Urinary bladder (tissue), 4 donors: ENCODE measurements around the gene AP1S3. TPM values are rescaled to one million over a fixed set of nuclear protein-coding genes. Genes with fewer than 3 reads are reported as not detected.
"Not testable (repeated sequence)": the region's sequence is repeated elsewhere in the genome, so short reads cannot be mapped to it uniquely, and the experiment has no call there.

Experiments
- DNase-seq: peaks from one replicate; pipeline ENCODE4 v3.0.0-alpha.2; 2015; ENCODE audit errors: extremely low spot score
- H3K27ac ChIP-seq: one replicate; pipeline ENCODE4 v1.5.1; 2013; ENCODE audit warnings: low read depth, mild to moderate bottlenecking, moderate library complexity
- H3K36me3 ChIP-seq: one replicate; pipeline ENCODE4 v1.6.1; 2013; ENCODE audit warnings: mild to moderate bottlenecking, moderate library complexity; ENCODE audit not compliant: insufficient read depth
- H3K4me1 ChIP-seq: one replicate; pipeline ENCODE4 v1.6.1; 2013; ENCODE audit warnings: mild to moderate bottlenecking, moderate library complexity; ENCODE audit not compliant: insufficient read depth
- H3K4me3 ChIP-seq: one replicate; pipeline ENCODE4 v1.5.1; 2013; ENCODE audit warnings: low read depth, low read length
- WGBS: extraction: QIAGEN DNeasy Blood & Tissue Kit; methylation state at CpG from one replicate; pipeline ENCODE4 v1.1.7; 2013; 5-methylcytosine and 5-hydroxymethylcytosine counted together
- polyA plus RNA-seq: library from polyadenylated mRNA; stranded (reverse); fragments of 200-250 nt; gene quantifications from one replicate; pipeline ENCODE4 v1.2.3, GENCODE V29; 2013
- total RNA-seq: library from RNA; depleted of rRNA; stranded (reverse); fragments of >200 nt; gene quantifications from one replicate; pipeline ENCODE4 v1.2.3, GENCODE V29; 2014
- donor health status: healthy with polysubstance abuse.
- donor health status: healthy.

Gene AP1S3
- total and polyA plus RNA-seq, 2 donors, result 2.1 to 10.0 TPM

DNA sequence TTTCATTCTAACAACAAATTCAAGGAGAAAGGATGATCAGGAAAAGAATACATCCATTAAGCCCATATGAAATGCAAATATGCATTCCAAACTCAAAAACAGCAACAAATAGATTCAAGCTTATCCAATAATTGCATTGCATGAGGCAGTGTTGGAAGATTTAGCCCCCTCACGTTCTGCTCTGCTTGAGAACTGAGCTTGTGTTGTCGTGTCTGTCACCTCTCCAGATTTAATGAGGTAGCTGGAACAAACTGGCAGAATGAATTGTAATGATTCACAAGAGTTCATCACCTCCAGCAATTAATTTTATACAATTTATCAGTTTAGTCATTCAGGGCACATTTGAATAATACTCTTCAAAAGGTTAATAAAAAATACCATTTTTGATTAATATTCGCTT is 54.8 kb downstream of the AP1S3 start:
- Histone ChIP-seq H3K36me3 (no peaks in the 10 kb centered on the region), H3K4me1 (no peaks in the 10 kb centered on the region), H3K4me3 (no peak overlapping the region), H3K27ac (no peak overlapping the region)
- no peak for DNase-seq
- 75% methylated on average over 3 of the region's 3 CpGs for WGBS

DNA sequence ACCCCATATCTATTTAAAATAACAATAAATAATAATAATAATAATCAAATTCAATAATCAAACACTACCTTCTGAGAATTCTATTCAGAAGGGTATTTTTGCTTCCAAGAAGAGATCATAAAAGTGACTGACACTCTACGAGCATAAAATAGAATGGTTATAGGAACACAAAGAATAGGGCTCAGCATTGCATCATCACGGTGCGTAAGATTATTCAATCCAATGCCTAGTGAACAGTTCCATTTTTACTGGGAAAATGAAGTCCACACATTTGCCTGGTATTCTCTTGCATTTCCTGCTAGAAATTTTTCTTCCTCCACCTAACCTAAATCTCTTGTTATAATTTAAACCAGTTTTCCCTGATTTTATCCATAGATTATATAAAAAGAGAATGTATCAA is 55.8 kb downstream of the AP1S3 start:
- no peak overlapping the region for H3K4me3 ChIP-seq
- no peak for DNase-seq
- no peaks in the 10 kb centered on the region for H3K4me1 ChIP-seq
- no peak overlapping the region for H3K27ac ChIP-seq
- 95% methylated on average over 3 of the region's 3 CpGs for WGBS
- H3K36me3 ChIP-seq, result no peaks in the 10 kb centered on the region

DNA sequence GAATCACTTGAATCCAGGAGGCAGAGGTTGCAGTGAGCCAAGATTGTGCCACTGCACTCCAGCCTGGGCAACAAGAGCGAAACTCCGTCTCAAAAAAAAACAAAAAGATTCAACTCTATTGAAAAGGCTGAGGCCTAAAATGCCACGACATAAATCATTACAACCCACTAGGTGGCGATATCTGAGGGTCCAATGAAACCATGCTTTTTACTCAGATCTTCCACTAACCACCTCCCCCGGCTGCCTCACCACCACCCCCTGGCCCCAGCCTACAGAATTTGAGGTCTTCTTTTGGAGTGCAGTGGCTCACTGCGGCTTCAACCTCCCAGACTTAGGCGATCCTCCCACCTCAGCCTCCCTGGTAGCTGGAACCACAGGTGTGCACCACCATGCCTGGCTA is 57.5 kb downstream of the AP1S3 start:
- Histone ChIP-seq H3K4me3 (no peak overlapping the region), H3K27ac (no peak overlapping the region), H3K4me1 (no peaks in the 10 kb centered on the region), H3K36me3 (no peaks in the 10 kb centered on the region)
- DNase-seq, result no peak
- 82% methylated on average over 7 of the region's 7 CpGs for WGBS

DNA sequence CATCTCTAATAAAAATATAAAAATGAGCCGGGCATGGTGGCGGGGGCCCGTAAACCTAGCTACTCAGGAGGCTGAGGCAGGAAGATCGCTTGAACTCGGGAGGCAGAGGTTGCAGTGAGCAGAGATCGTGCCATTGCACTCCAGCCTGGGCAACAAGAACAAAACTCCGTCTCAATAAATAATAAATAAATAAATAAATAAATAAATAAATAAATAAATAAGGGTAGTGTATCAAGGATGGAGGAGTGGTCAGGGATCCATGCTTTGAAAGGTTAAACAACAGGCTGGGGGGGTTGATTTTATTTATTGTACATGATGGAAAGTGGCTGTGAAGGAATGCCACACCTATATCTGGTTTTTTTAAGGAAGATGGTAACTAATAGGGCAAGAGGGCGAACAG is 63.2 kb downstream of the AP1S3 start:
- DNase-seq, result no peak
- H3K36me3 ChIP-seq, result peaks cover 2% of the 10 kb centered on the region
- no peaks in the 10 kb centered on the region for H3K4me1 ChIP-seq
- H3K4me3 ChIP-seq, result no peak overlapping the region
- no peak overlapping the region for H3K27ac ChIP-seq
- 74% methylated on average over 8 of the region's 8 CpGs for WGBS

DNA sequence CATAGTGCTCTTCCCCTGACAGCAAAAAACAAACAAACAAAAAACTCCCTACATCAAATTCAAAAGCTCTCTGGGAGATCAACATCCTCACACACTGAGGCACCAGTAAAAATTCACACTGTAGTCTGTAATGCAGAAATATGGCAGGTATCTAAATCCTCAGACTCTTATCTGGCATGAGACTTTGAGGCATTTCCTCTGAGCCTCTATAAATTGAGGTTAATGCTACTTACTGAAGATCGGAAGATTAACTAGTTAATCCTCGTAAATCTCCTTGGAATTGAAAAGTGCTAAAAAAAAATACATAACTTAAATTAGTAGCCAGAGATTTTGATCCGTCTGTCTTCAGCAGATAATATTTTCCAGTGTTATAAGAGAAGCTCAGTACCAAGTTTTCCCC is 65.0 kb downstream of the AP1S3 start:
- Histone ChIP-seq H3K36me3 (peaks cover 2% of the 10 kb centered on the region), H3K4me3 (no peak overlapping the region), H3K4me1 (no peaks in the 10 kb centered on the region), H3K27ac (no peak overlapping the region)
- no peak for DNase-seq
- WGBS, result 36% methylated on average over 3 of the region's 3 CpGs

DNA sequence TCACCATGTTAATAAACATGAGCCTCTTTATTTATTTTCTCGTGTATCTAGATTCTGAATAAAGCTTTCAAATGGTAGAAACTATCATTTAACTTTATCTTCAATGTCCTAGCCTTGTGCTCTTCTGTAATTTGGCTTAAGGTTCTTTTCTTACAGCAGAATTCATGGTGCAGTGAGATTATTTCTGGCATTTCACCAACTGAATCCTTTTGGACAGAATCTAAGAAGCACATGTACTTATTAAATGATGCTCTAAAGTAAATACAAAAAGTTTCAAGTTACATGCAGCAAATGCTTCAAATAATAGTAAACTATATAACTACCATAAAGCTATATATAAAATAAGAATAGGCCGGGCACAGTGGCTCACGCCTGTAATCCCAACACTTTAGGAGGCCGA is 65.9 kb downstream of the AP1S3 start:
- DNase-seq, result peak; percentile 55
- Histone ChIP-seq H3K4me1 (no peaks in the 10 kb centered on the region), H3K27ac (no peak overlapping the region), H3K36me3 (peaks cover 2% of the 10 kb centered on the region), H3K4me3 (no peak overlapping the region)
- 90% methylated on average over 4 of the region's 4 CpGs for WGBS

DNA sequence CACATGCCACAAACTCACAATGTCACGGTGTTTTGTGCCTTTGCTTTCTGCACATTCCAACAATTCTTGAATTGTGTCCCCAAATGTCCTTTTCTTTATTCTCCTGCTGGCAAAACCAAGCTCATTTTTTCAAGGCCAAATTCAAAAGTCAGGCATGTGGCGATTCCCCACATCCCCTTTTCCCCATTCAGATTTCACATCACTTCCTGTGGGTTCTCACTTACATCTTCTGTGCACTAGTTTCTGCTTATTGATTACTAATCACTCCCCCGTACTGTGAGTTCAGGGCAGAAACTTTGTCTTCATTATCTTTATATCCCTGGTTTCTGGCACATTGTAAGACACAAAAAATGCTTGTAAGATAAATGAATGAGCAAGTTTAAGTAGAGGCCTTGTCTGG is 69.2 kb downstream of the AP1S3 start:
- no peak overlapping the region for H3K4me3 ChIP-seq
- H3K27ac ChIP-seq, result no peak overlapping the region
- no peaks in the 10 kb centered on the region for H3K4me1 ChIP-seq
- 74% methylated on average over 3 of the region's 3 CpGs for WGBS
- no peak for DNase-seq
- peaks cover 2% of the 10 kb centered on the region for H3K36me3 ChIP-seq

DNA sequence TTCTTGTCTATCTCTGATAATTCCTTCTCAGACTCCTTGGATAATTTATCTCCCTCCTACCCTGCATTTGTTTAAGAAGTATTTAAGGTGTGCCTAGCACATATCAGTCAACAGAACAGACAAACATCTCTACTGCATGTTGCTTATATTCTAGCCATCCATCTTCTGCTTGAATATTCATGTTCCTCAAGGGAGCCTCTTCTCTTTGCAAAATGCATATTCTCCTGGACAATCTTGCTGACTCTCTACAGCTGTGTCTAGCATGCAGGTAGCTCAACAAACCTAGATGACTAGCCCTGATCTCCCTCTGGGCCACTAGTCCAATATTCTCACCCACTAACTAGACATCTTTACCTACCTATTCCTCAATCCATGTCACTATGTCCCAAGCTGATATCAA is 70.0 kb downstream of the AP1S3 start:
- no peak overlapping the region for H3K4me3 ChIP-seq
- no peak for DNase-seq
- no peak overlapping the region for H3K27ac ChIP-seq
- H3K4me1 ChIP-seq, result no peaks in the 10 kb centered on the region
- H3K36me3 ChIP-seq, result peaks cover 2% of the 10 kb centered on the region

DNA sequence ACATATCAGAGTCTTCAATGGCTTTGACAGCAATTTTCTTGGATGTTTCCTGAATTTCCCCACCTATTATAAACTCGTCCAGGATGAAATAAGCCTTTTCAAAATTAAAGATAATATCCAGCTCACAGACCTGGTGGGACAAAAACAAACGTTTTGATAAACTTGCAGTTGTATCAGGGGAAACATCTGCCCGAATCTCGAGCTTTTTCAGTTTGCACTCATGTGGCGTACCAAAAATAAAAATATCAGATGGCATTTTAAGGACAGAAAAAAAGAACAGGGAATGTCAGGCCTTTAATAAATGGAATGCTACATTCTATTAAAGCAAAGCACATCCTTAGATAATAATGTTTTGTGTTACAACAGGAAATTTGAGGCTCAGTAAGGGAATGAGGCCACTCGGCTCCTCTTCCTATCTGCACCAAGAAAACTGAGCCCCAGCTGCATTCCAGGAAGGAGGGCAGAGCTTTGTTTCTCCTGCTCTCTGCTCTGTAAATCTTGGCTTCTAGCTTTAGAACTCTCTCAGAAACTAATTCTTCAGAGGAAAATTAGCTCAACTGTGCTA is 72.1 kb downstream of the AP1S3 start:
- 62% methylated on average over 6 of the region's 6 CpGs for WGBS
- H3K36me3 ChIP-seq, result no peaks in the 10 kb centered on the region
- no peak overlapping the region for H3K4me3 ChIP-seq
- DNase-seq, result no peak
- no peaks in the 10 kb centered on the region for H3K4me1 ChIP-seq
- no peak overlapping the region for H3K27ac ChIP-seq

DNA sequence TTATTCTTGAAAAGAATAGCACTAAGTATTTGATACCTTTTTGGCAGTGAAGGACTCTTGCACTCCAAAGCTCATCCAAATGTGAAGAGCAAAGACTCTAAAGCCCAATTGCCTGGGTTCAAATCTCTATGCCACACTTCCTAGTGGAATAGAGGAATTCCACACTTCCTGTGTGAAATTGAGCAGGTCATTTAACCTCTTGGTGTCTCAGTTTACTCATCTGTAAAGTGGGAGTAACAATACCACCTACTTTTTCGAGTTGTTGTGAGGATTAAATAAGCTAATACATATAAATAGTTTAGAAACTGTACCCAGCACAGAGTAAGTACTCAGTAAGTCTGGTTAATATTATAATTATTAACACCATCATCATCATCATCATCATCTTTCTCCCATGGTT is 72.6 kb downstream of the AP1S3 start:
- H3K27ac ChIP-seq, result no peak overlapping the region
- H3K4me1 ChIP-seq, result no peaks in the 10 kb centered on the region
- 96% methylated on average over 1 of the region's 1 CpG for WGBS

DNA sequence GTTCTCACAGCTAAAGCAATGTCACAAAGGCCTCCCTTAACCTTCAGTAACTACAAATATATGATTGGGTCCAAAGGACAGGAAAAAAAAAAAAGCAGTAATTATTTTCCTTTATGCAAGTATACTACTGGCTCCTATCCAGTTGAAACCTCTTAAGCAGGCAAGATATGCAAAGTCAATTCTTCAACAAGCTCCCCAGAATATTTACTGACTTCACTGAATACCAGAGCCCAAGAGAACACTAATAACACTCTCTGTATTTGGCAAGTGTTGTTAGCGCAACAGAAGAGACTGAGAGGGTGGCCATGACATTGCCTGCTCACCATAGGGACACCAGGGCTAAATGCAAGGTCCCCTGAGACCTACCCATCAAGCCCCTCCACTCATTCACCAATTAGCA is 74.5 kb downstream of the AP1S3 start:
- no peak overlapping the region for H3K27ac ChIP-seq
- no peak for DNase-seq
- H3K4me3 ChIP-seq, result no peak overlapping the region
- H3K36me3 ChIP-seq, result no peaks in the 10 kb centered on the region
- no peaks in the 10 kb centered on the region for H3K4me1 ChIP-seq
- 74% methylated on average over 1 of the region's 1 CpG for WGBS

More for the DNA sequence above, 72.6 kb downstream of the AP1S3 start:
- DNase-seq, result no peak
- H3K36me3 ChIP-seq, result no peaks in the 10 kb centered on the region
- H3K4me3 ChIP-seq, result no peak overlapping the region

DNA sequence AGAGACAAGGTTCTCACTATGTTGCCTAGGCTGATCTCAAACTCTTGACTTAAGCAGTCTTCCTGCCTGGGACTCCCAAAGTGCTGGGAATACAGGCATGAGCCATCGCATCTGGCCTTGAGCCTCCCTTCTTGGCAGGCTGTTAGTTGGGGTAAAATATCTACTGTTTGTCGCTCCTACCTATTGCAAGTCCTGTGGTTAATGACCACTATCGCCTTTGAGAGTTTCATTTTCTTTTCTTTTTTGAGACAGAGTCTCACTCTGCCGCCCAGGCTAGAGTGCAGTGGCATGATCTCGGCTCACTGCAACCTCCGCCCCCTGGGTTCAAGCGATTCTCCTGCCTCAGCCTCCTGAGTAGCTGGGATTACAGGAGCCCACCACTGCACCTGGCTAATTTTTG is 75.6 kb downstream of the AP1S3 start:
- 92% methylated on average over 7 of the region's 7 CpGs for WGBS
- H3K4me3 ChIP-seq, DNase-seq, H3K36me3 ChIP-seq, H3K27ac ChIP-seq, H3K4me1 ChIP-seq: not testable (repeated sequence)

DNA sequence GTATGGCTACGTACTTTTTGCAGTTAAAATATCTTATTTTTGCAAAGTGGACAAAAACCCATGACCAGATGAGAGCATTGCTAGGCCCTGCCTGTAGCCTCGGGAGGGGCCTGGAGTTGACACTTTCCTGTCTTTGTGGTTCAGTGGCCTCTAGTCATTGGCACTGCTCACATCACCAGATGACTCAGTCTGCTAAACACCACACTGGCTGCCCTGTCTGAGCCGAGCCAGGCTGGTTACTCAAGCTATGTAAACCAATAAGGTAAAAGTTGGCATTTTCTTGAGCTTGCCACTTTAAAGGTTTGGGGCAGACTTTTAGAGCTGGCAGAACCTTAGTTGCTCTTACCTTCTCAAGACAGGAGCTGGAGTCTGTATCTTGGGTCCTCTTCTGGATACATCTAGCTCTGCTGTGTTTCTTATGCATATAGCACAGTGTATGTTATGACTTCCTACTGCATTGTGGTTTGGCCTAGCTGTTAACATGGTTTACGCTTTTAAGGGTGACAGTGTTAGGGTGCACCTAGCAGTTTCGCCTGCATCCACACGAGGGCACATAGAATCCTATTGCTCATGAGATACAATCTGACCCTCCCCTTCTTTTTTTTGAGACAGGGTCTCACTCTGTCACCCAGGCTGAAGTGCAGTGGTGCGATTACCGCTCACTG is 76.4 kb downstream of the AP1S3 start:
- DNase-seq, result no peak
- WGBS, result 76% methylated on average over 8 of the region's 8 CpGs

DNA sequence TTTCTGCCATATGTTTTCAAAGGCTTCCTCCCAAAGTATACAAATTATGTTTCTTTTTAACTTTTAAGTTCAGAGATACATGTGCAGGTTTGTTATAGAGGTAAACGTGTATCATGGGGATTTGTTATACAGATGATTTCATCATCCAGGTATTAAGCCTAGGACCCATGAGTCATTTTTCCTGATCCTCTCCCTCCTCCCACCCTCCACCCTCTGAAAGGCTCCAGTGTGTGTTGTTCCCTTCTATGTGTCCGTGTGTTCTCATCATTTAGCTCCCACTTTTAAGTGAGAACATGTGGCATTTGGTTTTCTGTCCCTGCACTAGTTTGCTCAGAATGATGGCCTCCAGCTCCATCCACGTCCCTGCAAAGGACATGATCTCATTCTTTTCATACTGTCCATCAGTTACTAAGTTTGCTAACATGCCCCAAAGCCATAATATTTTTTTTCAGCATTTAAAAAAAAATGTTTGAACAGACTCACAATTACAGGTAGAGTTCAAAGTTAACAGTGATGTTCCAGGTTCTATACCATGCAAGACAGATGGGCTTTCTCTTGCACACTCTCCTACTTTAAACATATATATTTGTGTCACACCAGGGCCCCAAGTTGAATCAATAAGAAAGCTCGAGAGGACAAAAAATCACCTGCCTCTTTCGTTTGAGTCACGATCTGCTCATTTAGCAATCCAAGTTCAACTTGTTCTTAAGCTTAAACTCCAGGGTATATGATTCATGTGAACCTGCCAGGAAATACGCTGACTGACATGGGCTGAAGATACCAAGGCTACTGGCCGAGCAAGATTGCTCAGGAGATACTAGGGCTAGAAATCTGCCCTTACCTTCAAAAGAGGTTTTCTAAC is 77.6 kb downstream of the AP1S3 start:
- no peak for DNase-seq
- Histone ChIP-seq H3K4me1 (no peaks in the 10 kb centered on the region), H3K36me3 (no peaks in the 10 kb centered on the region), H3K4me3 (no peak overlapping the region), H3K27ac (no peak overlapping the region)
- WGBS, result 56% methylated on average over 8 of the region's 8 CpGs

More for the DNA sequence above, 76.4 kb downstream of the AP1S3 start:
- H3K27ac ChIP-seq, result no peak overlapping the region
- no peak overlapping the region for H3K4me3 ChIP-seq
- no peaks in the 10 kb centered on the region for H3K36me3 ChIP-seq
- no peaks in the 10 kb centered on the region for H3K4me1 ChIP-seq
